ENCODE measurements around the gene STARD10.
"Not testable (repeated sequence)": the region's sequence is repeated elsewhere in the genome, so short reads cannot be mapped to it uniquely, and the experiment has no call there.

Gene STARD10

GRCh38 chr11:72826191-72826941 is 32.5 kb upstream of the STARD10 start:
- DNase-seq (ENCODE audit: low spot score), result no peak

DNA sequence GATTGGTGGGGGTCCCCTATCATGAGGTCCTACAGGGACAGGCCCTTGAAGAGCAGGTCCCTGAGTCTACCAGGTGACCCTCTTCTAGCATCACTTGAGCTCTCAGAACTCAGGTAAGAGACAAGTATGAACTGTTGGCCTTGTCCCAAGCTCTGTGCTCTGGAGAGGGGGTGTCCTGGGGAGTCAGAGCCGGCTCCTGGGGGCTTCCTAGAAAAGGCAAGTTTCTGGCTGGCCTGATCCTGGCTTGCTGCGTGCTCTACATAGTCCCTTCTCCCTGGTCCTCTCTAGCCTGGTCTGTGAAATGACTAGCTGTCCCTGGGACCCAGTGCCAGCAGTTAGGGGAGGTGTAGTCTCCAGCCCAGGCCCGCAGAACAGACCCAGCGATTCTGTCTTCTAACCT is 31.8 kb upstream of the STARD10 start:
- DNase-seq (ENCODE audit: low spot score), result no peak

- DNase-seq (ENCODE audit: low spot score), result no peak
Observed at GRCh38 chr11:72824811-72825505, 31.1 kb upstream of the STARD10 start.

- DNase-seq (ENCODE audit: low spot score), result no peak
Observed at GRCh38 chr11:72824020-72824419, 30.2 kb upstream of the STARD10 start.

DNA sequence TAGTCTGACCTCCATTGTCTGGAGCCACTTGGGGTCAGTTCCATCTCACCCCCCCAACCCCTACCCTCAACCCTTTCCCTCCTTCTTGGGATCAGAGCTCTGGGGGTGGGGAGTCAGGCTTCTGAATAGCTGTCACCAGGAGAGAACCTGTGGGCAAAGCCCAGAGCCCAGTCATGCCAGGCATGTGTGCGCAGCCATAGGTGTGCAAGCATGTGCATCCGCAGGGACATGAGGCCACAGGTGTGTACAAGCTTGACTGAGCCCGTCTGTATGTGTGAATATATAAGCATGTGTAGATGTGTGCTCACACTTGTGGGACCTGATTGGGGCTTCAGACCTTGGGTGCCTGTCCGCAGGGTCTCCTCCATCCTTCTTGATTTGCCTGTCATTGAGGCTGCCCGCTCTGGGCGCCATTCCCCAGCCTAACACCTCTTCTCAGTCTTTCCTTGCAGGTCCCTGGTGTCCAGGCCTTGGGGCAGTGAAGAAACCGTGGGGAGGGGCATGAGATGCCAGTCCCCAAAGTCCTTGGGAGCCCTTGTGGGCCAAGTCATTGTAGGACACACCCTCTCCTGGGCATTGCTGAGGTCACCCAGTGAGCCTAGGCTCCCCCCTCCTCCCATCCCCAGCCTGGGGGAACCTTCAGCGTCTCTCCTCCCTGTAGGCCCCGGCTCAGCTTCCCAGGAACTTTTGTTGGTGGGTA is 29.4 kb upstream of the STARD10 start:
- no peak for DNase-seq (ENCODE audit: low spot score)

GRCh38 chr11:72821920-72822799 is 28.3 kb upstream of the STARD10 start:
- peak; percentile 88 for DNase-seq (ENCODE audit: low spot score)

DNA sequence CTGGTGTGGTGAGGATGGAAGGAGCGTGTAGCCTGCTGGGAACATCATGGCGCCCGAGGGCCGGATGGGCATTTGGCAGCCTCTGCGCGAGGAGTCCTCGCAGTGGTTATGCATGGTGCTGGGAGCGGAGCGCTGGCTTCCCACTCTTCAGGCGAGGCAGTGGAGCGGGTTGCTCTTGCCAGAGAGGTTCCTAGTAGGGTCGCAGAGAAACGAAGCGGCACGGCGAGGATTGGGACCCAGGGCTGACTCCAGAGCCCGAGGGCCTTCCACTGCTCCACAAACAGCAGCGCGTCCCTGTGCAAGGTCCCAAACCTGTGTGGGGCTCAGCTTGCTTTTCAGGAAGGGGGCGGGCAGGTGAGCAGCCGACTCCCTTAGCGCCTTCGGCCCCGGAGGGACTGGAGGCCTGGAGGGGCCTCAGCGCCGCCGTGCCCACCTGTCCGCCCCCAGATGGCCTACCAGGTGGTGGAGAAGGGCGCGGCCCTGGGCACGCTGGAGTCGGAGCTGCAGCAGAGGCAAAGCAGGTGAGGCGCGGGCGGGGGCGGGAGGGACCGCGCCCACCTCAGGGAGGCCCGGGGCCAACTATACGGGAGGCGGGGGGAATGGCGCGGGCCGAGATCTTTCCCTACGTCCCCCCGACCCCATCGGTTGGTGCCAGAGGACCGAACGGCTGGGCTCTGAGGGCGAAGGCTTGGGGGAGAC is 27.5 kb upstream of the STARD10 start:
- peak; percentile 32 for DNase-seq (ENCODE audit: low spot score)

- DNase-seq (ENCODE audit: low spot score), result no peak
Observed at GRCh38 chr11:72820439-72821139, 26.7 kb upstream of the STARD10 start.

GRCh38 chr11:72818971-72819370 is 25.1 kb upstream of the STARD10 start:
- no peak for DNase-seq (ENCODE audit: low spot score)

DNA sequence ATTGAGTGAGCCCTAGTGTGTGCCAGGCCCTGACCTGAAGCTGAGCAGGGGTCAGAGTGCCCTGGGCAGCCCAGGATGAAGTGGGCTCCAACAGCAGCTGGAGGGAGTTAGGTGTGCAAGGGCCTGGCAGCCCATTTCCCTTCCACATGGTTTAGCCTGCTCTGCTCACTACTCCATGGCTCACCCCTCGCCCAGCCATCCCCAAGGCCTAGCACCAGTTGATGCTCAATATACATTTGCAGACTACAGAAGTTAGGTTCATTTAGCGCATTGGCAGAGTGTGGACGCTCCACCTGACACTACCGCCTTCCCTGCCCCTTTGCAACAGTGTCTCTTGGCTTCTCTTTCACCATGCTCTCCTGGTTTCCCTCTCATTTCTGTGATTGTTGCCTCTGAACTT is 24.1 kb upstream of the STARD10 start:
- DNase-seq (ENCODE audit: low spot score), result no peak

GRCh38 chr11:72816404-72816990 is 22.6 kb upstream of the STARD10 start:
- no peak for DNase-seq (ENCODE audit: low spot score)

DNA sequence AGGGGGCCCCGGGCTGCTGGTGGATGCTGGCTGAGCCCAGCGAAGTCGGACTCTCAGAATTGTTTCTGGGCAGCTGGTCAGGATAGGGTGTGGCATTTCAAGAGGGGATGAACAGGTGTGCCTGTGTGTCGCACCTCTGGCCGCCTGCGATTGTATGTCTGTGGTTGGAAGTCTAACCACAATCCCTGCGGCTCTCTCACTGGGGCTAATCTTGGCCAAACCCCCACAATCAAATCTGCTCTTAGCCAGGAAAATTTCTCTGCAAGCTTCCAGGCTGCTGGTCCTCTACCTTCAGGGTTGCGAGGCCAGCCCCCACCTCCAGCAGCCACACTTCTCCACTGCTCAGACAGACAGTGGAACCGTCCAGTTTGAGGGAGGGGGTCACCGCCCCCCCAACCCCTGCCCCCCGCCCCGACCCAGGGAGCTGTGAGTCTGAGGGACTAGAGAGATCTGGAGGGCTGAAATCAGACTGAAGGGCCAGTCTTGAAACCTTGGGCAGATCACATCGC is 21.3 kb upstream of the STARD10 start:
- peak; percentile 91 for DNase-seq (ENCODE audit: low spot score)

DNA sequence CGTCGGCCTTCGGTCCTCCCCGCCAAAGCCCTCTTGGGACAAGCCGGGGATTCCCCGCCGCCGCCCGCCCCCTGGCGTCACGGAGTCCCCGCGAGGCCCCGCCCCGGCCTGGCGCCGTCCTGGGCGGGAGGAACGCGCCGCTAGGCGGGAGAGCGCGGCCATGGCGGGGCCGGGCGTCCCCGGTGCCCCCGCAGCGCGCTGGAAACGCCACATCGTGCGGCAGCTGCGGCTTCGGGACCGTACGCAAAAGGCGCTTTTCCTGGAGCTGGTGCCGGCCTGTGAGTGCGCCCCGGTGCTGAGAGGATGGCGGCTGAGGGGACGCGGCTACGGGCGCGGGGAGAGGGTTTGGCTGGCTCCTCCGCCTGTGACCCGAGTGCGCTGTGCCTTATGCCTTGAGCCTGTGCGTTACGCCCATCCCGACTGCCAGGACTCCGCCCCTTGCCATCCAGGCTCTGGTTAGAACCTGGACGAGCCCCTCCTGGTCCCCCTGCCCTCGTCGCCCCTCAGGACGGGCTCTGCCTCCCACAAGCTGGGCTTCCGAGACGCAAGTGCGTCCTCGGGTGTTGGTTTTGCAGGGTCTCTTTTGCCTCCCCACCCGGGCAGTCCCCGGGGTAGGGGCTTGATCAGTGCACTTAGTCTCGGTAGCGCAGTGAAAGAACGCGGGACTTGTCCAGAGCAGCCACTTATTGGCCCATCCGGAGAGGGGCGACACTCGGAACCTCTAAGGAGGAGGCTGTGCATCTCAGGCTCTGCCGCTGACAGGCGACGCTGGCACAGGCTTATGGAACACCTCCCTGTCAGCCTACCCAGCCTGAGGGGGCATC is 20.7 kb upstream of the STARD10 start, which contains the start of gene ATG16L2:
Gene ATG16L2 (plus strand): TSS at position 126 of the 824 bp plus-strand sequence. CDS start 35 bp downstream, at position 161.
- DNase-seq (ENCODE audit: low spot score), result peak; percentile 81

- peak; percentile 58 for DNase-seq (ENCODE audit: low spot score)
Observed at GRCh38 chr11:72813740-72814285, 20.0 kb upstream of the STARD10 start.

- peak; percentile 52 for DNase-seq (ENCODE audit: low spot score)
Observed at GRCh38 chr11:72812967-72813739, 19.3 kb upstream of the STARD10 start.

GRCh38 chr11:72812604-72812966 is 18.7 kb upstream of the STARD10 start:
- DNase-seq (ENCODE audit: low spot score), result no peak

GRCh38 chr11:72811686-72812085 is 17.8 kb upstream of the STARD10 start:
- not testable (repeated sequence) for DNase-seq (ENCODE audit: low spot score)

DNA sequence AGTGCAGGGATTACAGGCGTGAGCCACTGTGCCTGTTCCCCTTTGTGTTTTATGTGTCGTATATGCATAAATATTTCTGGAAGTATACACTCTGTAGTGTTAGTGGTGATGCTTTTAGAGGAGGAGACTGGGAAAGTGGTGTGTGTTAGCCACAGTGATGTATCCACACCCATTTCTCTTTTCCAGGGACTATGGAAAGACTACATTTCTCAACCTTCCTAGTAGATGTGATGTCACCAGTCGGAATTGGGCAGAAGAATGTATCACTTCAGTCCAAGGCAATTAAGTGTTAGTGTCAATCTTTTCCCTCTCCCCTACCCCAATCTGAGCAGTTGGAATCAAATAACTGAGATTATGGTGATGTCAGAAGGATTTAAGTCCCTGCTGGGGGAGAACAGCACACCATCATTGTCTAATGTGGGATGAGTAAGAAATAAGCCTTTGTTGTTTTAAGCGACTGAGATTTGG is 14.5 kb upstream of the STARD10 start:
- no peak for DNase-seq (ENCODE audit: low spot score)
